ENCODE measurements around the gene EWSR1. TPM values are rescaled to one million over a fixed set of nuclear protein-coding genes. Genes with fewer than 3 reads are reported as not detected.

EWSR1 gene
- polyA plus RNA-seq, 1 donor from 2014 or later, result 277 TPM

DNA sequence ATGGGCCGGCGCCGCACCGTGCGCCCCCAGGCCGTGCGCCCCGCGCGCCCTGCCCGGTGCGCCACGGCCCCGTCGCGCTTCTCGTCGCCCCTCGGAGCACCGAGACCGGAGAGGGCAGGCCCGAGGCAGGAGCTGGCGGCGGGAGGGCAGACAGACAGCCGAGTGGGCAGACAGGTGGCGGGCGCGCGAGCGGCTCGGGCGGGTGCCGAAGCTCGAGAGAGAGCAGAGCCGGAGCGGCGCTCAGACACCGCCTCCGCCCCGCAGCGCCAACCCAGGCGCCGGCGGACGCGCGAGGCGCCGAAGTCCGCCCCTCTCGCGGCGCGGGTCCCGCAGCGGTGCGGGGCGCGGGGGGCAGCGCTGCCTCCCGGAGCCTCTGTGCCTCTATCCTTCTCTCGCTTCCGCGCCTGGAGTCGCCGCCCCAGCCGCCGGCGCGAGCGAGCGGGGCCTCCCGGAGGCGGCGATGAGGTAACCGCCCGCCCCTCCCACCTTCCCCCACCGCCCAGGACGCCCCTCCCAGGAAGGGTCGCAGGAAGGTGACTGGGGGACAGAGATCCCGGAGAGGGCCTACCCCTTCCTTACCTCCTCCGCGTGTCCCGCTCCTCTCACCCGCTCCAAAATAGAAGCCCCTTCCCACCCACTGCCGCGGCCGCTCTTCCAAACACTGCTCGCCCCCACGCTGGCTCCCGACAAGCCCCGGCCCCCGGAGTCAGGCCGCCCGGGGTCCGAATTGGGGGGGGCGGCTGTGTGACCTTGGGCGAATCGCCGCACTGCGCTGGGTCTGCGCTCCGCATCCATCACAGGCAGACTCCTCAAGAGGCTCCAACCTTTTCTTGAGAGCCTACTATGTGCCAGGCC lies 47.4 kb downstream of the EWSR1 start, which contains the start of gene RASL10A:
RASL10A (minus strand) TSS at position 412 of the 855 bp plus-strand sequence. CDS start 451 bp downstream, outside the sequence.
- Histone ChIP-seq H3K36me3 (ENCODE audit: insufficient read depth, low read length) (no peaks in the 10 kb centered on the region), H3F3A (ENCODE audit: insufficient read depth, low read length, poor library complexity, severe bottlenecking) (no peaks in the 10 kb centered on the region), H3K9ac (ENCODE audit: low read length) (peak within 1 kb of the TSS; percentile 31), H3K27me3 (ENCODE audit: insufficient read depth, low read depth, low read length) (peaks cover 44% of the 10 kb centered on the region), H3K27ac (ENCODE audit: low read length) (no peak within 1 kb of the TSS), H3K9me3 (ENCODE audit: low read length) (no peaks in the 10 kb centered on the region), H4K20me1 (ENCODE audit: insufficient read depth) (no peaks in the 10 kb centered on the region), H3K4me2 (ENCODE audit: low read length) (no peak within 1 kb of the TSS), H3K9me2 (ENCODE audit: insufficient read depth, low read length) (no peaks in the 10 kb centered on the region), H3K79me2 (replicated peaks; ENCODE audit: insufficient read depth, low read length) (no peaks in the 10 kb centered on the region), H2AFZ (ENCODE audit: low read depth, low read length) (no peak within 1 kb of the TSS), H3K4me3 (ENCODE audit: low read length) (peak within 1 kb of the TSS; percentile 59)
- peak; percentile 37 for TF ChIP-seq EZH2 (IDR thresholded peaks at IDR 0.05; ENCODE audit: borderline replicate concordance, insufficient read depth, low read length, poor library complexity, severe bottlenecking)
- TF ChIP-seq RAD21 (conservative IDR thresholded peaks at IDR 0.05), result no peak
- TF ChIP-seq MXI1 (conservative IDR thresholded peaks at IDR 0.05; ENCODE audit: poor library complexity, severe bottlenecking), result peak; percentile 21
- TF ChIP-seq POLR2AphosphoS5 (IDR thresholded peaks at IDR 0.05), result no peak
- TF ChIP-seq, protein P1, sequence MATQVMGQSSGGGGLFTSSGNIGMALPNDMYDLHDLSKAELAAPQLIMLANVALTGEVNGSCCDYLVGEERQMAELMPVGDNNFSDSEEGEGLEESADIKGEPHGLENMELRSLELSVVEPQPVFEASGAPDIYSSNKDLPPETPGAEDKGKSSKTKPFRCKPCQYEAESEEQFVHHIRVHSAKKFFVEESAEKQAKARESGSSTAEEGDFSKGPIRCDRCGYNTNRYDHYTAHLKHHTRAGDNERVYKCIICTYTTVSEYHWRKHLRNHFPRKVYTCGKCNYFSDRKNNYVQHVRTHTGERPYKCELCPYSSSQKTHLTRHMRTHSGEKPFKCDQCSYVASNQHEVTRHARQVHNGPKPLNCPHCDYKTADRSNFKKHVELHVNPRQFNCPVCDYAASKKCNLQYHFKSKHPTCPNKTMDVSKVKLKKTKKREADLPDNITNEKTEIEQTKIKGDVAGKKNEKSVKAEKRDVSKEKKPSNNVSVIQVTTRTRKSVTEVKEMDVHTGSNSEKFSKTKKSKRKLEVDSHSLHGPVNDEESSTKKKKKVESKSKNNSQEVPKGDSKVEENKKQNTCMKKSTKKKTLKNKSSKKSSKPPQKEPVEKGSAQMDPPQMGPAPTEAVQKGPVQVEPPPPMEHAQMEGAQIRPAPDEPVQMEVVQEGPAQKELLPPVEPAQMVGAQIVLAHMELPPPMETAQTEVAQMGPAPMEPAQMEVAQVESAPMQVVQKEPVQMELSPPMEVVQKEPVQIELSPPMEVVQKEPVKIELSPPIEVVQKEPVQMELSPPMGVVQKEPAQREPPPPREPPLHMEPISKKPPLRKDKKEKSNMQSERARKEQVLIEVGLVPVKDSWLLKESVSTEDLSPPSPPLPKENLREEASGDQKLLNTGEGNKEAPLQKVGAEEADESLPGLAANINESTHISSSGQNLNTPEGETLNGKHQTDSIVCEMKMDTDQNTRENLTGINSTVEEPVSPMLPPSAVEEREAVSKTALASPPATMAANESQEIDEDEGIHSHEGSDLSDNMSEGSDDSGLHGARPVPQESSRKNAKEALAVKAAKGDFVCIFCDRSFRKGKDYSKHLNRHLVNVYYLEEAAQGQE (IDR thresholded peaks at IDR 0.05; ENCODE audit: borderline replicate concordance), result no peak

DNA sequence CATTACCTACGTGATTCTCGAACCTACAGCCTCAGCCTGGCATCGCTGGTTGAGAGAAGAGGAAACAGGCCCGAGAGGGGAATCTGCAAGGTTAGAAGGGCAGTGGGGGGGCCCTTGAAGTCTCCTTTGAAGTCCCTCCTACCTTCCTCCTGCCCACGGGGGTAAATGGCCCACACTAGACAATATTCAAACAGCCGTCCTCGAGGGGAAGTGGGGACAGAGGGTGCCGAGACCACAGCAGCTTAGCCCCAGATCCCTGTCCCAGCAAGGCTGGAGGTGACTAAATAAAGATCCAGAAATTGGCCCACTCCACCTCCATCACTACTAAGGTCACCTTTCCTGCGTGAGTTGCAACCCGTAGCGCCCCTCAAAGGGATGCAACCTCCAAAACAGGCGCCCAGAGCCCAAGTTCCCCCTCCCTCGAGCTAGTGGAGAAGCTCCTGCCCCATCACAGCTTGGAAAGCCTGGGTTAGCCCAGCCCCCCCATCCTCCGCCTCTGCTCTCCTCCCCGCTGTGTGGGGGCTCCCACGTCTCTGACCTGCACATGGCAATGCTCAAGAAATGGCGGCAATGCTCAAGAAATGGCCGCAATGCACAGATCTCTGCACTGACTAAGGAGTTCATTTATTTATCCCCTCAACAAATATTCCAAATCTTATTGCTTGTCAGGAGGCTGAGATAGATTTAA lies 48.2 kb downstream of the EWSR1 start:
- no peaks in the 10 kb centered on the region for H3F3A ChIP-seq (ENCODE audit: insufficient read depth, low read length, poor library complexity, severe bottlenecking)
- TF ChIP-seq RAD21 (conservative IDR thresholded peaks at IDR 0.05) (no peak), POLR2AphosphoS5 (IDR thresholded peaks at IDR 0.05) (no peak), MXI1 (conservative IDR thresholded peaks at IDR 0.05; ENCODE audit: poor library complexity, severe bottlenecking) (no peak), SMC3 (conservative IDR thresholded peaks at IDR 0.05; ENCODE audit: poor library complexity) (no peak), EZH2 (IDR thresholded peaks at IDR 0.05; ENCODE audit: borderline replicate concordance, insufficient read depth, low read length, poor library complexity, severe bottlenecking) (no peak), TAF1 (IDR thresholded peaks at IDR 0.05; ENCODE audit: low read depth) (no peak), EP300 (conservative IDR thresholded peaks at IDR 0.05; ENCODE audit: poor library complexity, severe bottlenecking) (no peak)
- TF ChIP-seq, protein P2, sequence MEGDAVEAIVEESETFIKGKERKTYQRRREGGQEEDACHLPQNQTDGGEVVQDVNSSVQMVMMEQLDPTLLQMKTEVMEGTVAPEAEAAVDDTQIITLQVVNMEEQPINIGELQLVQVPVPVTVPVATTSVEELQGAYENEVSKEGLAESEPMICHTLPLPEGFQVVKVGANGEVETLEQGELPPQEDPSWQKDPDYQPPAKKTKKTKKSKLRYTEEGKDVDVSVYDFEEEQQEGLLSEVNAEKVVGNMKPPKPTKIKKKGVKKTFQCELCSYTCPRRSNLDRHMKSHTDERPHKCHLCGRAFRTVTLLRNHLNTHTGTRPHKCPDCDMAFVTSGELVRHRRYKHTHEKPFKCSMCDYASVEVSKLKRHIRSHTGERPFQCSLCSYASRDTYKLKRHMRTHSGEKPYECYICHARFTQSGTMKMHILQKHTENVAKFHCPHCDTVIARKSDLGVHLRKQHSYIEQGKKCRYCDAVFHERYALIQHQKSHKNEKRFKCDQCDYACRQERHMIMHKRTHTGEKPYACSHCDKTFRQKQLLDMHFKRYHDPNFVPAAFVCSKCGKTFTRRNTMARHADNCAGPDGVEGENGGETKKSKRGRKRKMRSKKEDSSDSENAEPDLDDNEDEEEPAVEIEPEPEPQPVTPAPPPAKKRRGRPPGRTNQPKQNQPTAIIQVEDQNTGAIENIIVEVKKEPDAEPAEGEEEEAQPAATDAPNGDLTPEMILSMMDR (IDR thresholded peaks at IDR 0.05; ENCODE audit: poor library complexity, severe bottlenecking), result no peak
- TF ChIP-seq, protein P1 (IDR thresholded peaks at IDR 0.05; ENCODE audit: borderline replicate concordance), result no peak
- H3K9me2 ChIP-seq (ENCODE audit: insufficient read depth, low read length), result no peaks in the 10 kb centered on the region
- no peak overlapping the region for H3K4me2 ChIP-seq (ENCODE audit: low read length)
- H3K27me3 ChIP-seq (ENCODE audit: insufficient read depth, low read depth, low read length), result peaks cover 44% of the 10 kb centered on the region
- no peak overlapping the region for H3K27ac ChIP-seq (ENCODE audit: low read length)
- no peak overlapping the region for H3K4me3 ChIP-seq (ENCODE audit: low read length)
- no peaks in the 10 kb centered on the region for H3K36me3 ChIP-seq (ENCODE audit: insufficient read depth, low read length)
- no peaks in the 10 kb centered on the region for H3K9me3 ChIP-seq (ENCODE audit: low read length)
- H2AFZ ChIP-seq (ENCODE audit: low read depth, low read length), result no peak overlapping the region
- H3K9ac ChIP-seq (ENCODE audit: low read length), result no peak overlapping the region
- no peaks in the 10 kb centered on the region for H3K79me2 ChIP-seq (replicated peaks; ENCODE audit: insufficient read depth, low read length)
- H4K20me1 ChIP-seq (ENCODE audit: insufficient read depth), result no peaks in the 10 kb centered on the region

Measured in neural cell (in vitro differentiated cells).